AG04450 (cell line): Measurements from ENCODE around the gene SMCO3. TPM values are rescaled to one million over a fixed set of nuclear protein-coding genes. Genes with fewer than 3 reads are reported as not detected.

Experiments used
- CTCF ChIA-PET: fragments of 300-600, 350-600 bp; formaldehyde crosslinking; extraction: SDS; loops from one replicate; lab custom pipeline; 2022; ENCODE audit warnings: antibody characterized with exemption, inconsistent platforms; lab: Charles Lee
- POLR2A ChIA-PET: fragments of 350-600 bp; formaldehyde crosslinking; extraction: SDS; loops from one replicate; lab custom pipeline; 2021; ENCODE audit warnings: antibody characterized with exemption, inconsistent platforms; lab: Yijun Ruan, JAX
- DNase-seq: peaks from one replicate; pipeline ENCODE4 v3.0.0-alpha.2; 2011; ENCODE audit warnings: low read depth, low spot score
- H3K27ac ChIP-seq: one replicate; pipeline ENCODE4 v1.5.1; 2012; ENCODE audit warnings: low read depth, low read length, control low read depth
- H3K27me3 ChIP-seq: one replicate; pipeline ENCODE4 v1.6.0; 2012; ENCODE audit warnings: low read length; ENCODE audit not compliant: control insufficient read depth, insufficient read depth
- H3K4me3 ChIP-seq: 2 replicates; pipeline ENCODE4 v1.5.1; 2011; ENCODE audit warnings: mild to moderate bottlenecking, low read depth, low read length, control low read depth
- H3K9me3 ChIP-seq: 2 replicates; pipeline ENCODE4 v1.5.1; 2012; ENCODE audit warnings: low read length; ENCODE audit not compliant: control insufficient read depth, insufficient read depth
- polyA plus RNA-seq: library from polyadenylated mRNA; depleted of rRNA; stranded (reverse); fragments of >200 nt; gene quantifications from 2 replicates; pipeline ENCODE4 v1.2.3, GENCODE V29; 2011
- TF ChIP-seq, protein P1 (sequence below): IDR thresholded peaks from 2 replicates; pipeline ENCODE4 v1.5.1; 2011; ENCODE audit warnings: low read depth, low read length, control low read depth, inconsistent platforms

The SMCO3 gene
- polyA plus RNA-seq, 1 experiment = 0.05 TPM

DNA sequence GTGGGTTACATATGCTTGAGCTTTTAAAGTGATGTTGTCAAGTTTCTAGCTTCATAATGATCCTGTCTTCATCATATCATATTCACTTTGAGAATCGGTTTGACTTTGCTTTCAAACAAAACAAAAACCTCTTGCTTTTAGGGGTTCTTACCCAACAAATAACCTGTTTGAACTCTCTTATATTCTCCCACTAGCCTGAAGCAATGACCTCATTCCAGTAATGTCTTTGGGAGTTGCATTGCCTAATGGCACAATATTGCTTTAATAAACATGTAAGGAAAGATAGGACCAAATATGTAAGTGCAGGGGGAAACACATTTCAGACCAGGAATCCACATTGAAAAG, 38.4 kb downstream of the SMCO3 start:
- POLR2A ChIA-PET = interaction anchor here (1.1 to 2.2 kb wide), 4 partner anchors 18 to 221 kb away, joined by 3 to 11 read pairs (median 6); partner anchors contain the start of genes C12orf60 and WBP11
- TF ChIP-seq, protein P1, sequence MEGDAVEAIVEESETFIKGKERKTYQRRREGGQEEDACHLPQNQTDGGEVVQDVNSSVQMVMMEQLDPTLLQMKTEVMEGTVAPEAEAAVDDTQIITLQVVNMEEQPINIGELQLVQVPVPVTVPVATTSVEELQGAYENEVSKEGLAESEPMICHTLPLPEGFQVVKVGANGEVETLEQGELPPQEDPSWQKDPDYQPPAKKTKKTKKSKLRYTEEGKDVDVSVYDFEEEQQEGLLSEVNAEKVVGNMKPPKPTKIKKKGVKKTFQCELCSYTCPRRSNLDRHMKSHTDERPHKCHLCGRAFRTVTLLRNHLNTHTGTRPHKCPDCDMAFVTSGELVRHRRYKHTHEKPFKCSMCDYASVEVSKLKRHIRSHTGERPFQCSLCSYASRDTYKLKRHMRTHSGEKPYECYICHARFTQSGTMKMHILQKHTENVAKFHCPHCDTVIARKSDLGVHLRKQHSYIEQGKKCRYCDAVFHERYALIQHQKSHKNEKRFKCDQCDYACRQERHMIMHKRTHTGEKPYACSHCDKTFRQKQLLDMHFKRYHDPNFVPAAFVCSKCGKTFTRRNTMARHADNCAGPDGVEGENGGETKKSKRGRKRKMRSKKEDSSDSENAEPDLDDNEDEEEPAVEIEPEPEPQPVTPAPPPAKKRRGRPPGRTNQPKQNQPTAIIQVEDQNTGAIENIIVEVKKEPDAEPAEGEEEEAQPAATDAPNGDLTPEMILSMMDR = no peak
- Histone ChIP-seq H3K27me3 (no peaks in the 10 kb centered on the region), H3K9me3 (peaks cover 8% of the 10 kb centered on the region), H3K27ac (peak overlapping the region; percentile 91), H3K4me3 (peak overlapping the region; percentile 87)
- no peak for DNase-seq
- CTCF ChIA-PET = interaction anchor here (1.1 to 5.2 kb wide), 4 partner anchors 9 to 220 kb away, joined by 3 to 27 read pairs (median 4); no protein-coding TSS in a partner anchor

DNA sequence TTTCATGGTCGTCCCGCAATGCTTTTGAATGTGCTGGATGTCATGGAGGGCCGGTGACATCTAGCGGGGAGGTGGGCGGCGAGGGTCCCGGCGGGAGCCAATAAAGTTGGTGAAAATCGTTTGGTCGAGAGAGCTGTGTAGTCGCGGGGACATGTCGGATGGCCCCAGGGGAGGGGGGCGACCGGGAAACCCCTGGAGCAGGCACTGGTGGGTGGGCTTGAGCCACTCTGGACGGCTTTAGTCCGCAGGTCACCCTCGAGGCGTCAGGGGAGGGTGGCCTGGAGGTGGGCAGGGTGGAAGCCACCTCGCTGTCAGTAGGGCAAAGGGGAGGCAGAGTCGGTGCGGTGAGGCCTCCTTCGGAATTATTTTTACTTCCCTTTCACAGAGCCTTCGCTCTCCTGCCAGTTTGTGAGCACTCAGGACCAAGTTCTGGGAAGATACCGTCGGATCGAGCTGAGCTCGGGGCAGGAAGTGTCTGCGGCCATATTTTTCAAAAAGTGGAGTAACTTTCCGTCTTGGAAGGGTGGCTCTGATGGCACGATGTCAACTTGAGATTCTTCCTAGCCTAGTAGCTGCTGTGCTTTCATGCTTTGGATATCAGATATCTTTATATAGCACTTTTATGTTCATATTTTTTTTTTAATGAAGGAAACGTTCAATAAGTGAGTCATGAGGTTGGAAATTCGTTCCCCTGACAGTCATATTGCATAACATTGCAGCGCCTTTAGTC, 38.9 kb downstream of the SMCO3 start:
- Histone ChIP-seq H3K9me3 (peaks cover 8% of the 10 kb centered on the region), H3K27ac (peak overlapping the region; percentile 91), H3K4me3 (peak overlapping the region; percentile 87), H3K27me3 (no peaks in the 10 kb centered on the region)
- TF ChIP-seq, protein P1 = no peak
- DNase-seq = no peak
- ChIA-PET CTCF (interaction anchor here (1.1 to 5.2 kb wide), 3 partner anchors 9 to 221 kb away, joined by 3 to 27 read pairs (median 5); no protein-coding TSS in a partner anchor), POLR2A (interaction anchor here (1.1 to 2.2 kb wide), 4 partner anchors 19 to 221 kb away, joined by 3 to 11 read pairs (median 6); partner anchors contain the start of genes C12orf60 and WBP11)

DNA sequence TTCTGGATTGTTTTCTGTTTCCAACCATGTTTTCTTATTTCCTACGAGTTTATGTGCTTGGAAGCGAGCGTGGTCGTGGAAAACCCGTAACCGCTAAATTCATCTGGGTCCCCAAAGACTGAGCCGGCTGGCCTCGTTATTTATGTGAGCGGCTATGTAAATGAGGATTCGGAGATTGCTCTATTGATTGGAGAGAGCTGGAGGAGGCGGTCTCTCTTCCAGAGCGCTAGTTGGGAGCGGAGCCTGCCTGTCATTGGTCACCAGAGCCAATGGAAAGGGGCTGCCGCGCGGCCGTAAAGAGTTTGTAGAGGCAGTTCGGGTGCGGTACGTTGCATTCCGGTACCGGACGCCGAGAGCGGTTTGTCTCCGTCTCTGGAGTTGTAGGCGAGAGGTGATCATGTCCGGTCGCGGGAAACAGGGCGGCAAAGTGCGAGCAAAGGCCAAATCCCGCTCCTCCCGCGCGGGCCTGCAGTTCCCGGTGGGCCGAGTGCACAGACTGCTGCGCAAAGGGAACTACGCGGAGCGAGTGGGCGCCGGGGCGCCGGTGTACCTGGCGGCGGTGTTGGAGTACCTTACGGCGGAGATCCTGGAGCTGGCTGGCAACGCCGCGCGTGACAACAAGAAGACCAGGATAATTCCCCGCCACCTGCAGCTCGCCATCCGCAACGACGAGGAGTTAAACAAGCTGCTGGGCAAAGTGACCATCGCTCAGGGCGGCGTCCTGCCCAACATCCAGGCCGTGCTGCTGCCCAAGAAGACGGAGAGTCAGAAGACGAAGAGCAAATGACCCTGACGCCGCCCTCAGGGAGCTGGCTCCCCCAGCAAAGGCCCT, 39.7 kb downstream of the SMCO3 start:
- peak overlapping the region; percentile 91 for H3K27ac ChIP-seq
- H3K27me3 ChIP-seq = no peaks in the 10 kb centered on the region
- ChIA-PET CTCF (interaction anchor here (5.2 kb wide), 1 partner anchor 222 kb away, joined by 27 read pairs; no protein-coding TSS in a partner anchor), POLR2A (interaction anchor here (1.1 to 2.2 kb wide), 4 partner anchors 20 to 222 kb away, joined by 3 to 11 read pairs (median 6); partner anchors contain the start of genes C12orf60 and WBP11)
- TF ChIP-seq, protein P1 = no peak
- H3K4me3 ChIP-seq = peak overlapping the region; percentile 87
- H3K9me3 ChIP-seq = peaks cover 8% of the 10 kb centered on the region
- DNase-seq = peak; percentile 85

DNA sequence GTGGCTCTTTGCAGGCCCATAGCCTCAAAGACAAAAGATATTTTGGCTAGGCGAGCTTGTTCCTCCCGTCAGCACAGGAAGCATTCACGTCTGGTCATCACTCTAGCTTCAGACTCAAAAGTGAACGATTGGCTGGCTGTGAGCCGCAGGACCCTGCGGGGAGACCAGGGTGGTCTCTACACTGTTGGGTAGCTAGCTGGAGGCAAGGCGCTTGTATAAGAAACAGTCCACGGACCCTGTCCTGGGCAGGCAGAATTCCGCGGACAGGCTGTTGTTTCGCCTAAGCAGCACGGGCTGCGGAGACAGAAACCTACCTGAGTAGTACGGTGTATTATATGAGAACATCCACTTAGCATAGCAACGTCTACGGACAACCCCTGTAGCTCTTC, 40.3 kb downstream of the SMCO3 start:
- peak overlapping the region; percentile 49 for H3K27ac ChIP-seq

More for the DNA sequence above, 40.3 kb downstream of the SMCO3 start:
- ChIA-PET POLR2A (interaction anchor here (1.9 to 2.2 kb wide), 2 partner anchors 30 to 222 kb away, joined by 7 to 11 read pairs; partner anchors contain the start of genes C12orf60 and WBP11), CTCF (interaction anchor here (5.2 kb wide), 1 partner anchor 222 kb away, joined by 27 read pairs; no protein-coding TSS in a partner anchor)
- peaks cover 8% of the 10 kb centered on the region for H3K9me3 ChIP-seq
- H3K4me3 ChIP-seq = peak overlapping the region; percentile 87
- DNase-seq = no peak
- H3K27me3 ChIP-seq = no peaks in the 10 kb centered on the region
- TF ChIP-seq, protein P1 = no peak
